ENCODE results near the gene SMIM44.

SMIM44 gene

DNA sequence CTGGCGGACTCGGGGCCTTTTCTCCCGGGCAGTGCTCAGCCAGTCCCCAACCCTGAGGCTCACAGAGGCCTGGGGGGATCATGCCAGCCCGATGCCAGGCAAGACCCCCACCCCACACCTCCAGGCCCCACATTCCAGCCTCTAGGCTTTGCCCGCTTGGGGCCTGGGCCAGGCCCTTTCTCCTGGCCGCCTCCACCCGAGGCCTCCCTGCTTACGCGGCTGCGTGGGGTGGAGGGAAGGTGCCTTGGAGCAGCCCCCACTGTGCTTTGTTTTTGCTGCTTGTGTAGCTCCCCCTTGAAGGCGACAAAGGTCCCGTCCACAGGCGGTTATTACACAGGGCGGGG lies 41.3 kb downstream of the SMIM44 start:
- DNase-seq (ENCODE audit: low spot score), result no peak
- FAIRE-seq, result no peak

- FAIRE-seq, result no peak
These were observed 41.9 kb downstream of the SMIM44 start for GRCh38 chr19:3441089-3441985.

DNA sequence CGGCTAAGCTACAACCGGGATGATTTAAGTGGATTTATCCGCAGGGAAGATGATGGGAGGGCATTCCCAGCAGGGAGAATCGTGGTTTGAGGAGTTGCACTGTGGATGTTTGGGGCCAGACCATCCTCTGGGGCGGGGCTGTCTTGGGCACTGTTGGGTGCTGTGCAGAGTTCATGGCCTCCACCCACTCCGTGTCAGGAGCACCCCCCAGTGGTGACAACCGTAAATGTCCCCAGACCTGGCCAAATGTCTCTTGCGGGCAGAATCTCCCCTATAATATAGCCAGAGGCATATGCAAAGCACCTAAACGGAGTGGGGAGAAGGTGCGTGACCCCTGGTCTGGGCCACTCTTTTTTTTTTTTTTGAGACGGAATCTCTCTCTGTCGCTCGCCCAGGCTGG lies 43.2 kb downstream of the SMIM44 start:
- peak; percentile 22 for DNase-seq (ENCODE audit: low spot score)
- no peak for FAIRE-seq

More at GRCh38 chr19:3441089-3441985, 41.9 kb downstream of the SMIM44 start:
- no peak for DNase-seq (ENCODE audit: low spot score)

DNA sequence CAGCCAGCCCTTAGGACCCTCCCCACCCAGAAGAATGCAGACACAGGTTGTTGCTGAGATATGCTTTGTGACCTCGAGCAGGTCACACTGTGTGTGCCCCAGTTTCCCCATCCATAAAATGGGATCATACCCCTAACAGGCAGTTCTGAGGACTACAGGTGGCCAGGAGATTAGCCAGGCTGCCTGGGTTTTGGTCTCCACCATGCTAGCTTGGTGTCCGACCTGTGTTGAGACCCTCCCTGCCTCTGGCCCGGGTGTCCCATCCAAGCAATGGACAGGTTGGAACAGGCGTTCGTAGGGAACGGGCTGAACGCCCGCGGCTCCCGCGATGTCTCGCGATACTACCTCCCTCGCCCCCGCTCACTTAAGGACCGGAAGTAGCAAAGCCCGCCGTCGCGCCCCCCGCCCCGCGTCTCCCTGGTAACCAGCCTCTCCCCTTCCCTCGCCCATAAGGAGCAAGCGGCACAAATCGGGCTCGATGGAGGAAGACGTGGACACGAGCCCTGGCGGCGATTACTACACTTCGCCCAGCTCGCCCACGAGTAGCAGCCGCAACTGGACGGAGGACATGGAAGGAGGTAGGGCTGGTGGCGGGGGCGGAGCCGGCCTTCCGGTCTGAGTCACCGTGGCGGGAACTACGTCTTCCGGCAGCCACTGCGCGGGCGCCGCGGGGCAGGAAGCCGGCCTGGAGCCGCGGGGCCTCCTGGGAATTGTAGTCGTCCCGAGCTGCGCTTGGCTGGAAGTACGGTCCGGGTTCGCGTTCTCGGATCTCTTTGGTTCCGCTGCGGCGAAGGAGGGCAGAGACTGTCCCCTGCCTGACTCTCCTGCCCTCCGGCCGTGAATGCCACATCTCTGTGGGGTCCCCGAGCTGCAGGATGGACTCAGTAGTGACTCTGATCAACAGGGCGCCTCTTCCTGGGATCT lies 48.3 kb downstream of the SMIM44 start:
- FAIRE-seq (no peak), DNase-seq (ENCODE audit: low spot score) (peak; percentile 65)

- no peak for DNase-seq (ENCODE audit: low spot score)
- no peak for FAIRE-seq
These were observed 49.3 kb downstream of the SMIM44 start for GRCh38 chr19:3433805-3434540.

DNA sequence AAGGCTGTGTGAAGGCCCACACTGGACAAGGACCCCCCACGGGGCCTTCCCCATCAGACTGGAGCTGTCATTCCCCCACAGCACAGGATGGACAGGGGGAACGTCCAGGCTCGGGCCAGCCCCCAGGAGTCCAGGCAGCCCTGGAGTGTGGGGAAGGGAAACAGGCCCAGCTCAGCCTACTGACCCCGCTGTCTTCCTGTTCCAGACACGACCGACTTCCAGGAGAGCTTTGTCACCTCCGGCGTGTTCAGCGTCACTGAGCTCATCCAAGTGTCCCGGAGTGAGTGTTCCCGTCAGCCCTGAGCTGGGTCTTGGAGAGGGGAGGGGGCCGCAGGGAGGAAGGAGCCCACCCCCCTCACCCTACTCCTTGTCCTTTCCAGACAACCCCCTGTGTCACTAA lies 49.9 kb downstream of the SMIM44 start:
- FAIRE-seq, result no peak
- DNase-seq (ENCODE audit: low spot score), result no peak

All from RCC 7860 (cell line).